Stimulated activated CD4-positive, alpha-beta T cell treated with anti-CD3 and anti-CD28 coated beads, Interleukin-15, amount 100 ng/mL, for 24 hours (primary cell): ENCODE measurements around the gene NMUR2.

Source experiments
- DNase-seq: peaks from one replicate; pipeline ENCODE4 v3.0.0-alpha.2; 2020

The NMUR2 gene

GRCh38 chr5:152405145-152405544 lies at the start of gene NMUR2:
Gene NMUR2 (minus strand): TSS chr5:152405279. CDS start chr5:152405113, 166 bp downstream.
- no peak for DNase-seq

GRCh38 chr5:152443935-152444334 lies 38.9 kb upstream of the NMUR2 start:
- no peak for DNase-seq

DNA sequence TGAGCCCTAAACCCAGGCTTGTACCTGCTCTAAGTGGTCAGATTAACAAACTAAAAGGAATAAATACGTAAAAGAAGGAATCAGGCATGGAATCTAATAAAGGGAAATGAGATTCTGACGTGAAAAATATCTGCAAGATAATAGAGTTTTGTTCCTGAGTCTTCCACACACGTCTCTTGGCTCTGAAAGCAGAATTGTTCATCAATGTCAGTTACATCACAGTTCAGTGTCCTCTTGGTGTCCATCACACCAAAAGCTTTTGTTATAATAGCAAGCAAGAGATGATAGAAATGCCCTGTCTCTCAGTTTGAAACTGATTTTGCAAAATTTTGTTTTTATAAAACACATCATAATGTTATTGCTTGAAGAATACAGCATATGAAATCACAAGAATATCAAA lies 34.7 kb upstream of the NMUR2 start:
- DNase-seq = no peak

DNA sequence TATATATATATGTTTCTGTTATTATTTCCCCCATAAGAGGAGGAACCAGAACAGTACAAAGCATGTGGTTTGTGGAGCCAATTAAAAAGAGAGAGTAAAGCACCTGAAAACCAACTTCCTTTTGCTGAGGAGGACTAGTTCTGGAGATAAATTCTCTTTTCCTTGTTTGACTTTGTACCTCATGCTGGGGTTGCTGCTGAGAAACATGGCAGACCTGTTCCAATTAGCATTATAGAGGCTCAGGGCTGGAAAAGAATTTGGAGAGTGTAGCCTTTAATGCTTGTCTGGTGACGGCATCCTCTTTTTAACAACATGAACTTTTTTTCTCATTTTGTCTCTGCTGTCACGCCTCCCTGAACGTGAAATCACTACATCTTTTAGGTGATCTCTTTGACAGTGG lies 32.8 kb upstream of the NMUR2 start:
- DNase-seq = no peak

GRCh38 chr5:152427721-152428120 lies 22.6 kb upstream of the NMUR2 start:
- no peak for DNase-seq

DNA sequence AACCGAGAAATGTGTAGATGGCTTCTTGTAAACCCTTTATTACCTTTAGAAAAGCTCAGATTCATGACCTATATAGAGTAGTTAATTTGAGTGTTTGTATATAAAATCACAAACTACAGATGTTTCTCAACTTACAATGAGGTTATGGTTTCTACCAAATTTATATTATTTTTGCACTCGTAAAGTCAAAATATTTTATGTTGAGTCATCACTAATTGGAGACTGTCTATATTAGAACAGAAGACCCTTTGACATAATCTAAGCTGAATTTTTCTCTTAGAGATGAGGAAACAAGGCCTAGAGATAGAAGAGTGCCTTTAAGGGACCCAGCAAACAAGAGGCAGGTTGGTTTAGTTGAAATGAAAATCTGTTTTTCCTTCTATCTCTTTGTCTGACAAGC lies 20.0 kb upstream of the NMUR2 start:
- no peak for DNase-seq

DNA sequence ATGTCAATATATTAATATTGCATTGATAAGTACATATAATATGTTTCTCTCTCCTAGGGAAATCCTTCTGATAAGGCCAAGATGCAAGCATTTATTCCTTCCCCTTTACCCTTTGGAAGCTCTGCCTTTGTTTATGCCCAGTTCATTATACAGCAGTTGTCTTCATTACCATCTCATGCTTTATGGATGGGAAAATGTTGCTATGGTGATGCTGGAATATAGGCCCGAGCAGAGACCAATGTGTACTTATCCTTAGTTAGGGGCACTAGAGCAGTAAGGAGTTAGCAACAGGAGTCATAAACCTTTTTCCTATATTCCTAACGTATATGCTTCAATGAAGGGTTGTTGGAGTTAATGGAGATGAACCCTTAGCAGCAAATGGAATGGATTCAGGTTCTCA lies 19.4 kb upstream of the NMUR2 start:
- no peak for DNase-seq

- DNase-seq = no peak
These were observed 17.0 kb upstream of the NMUR2 start for GRCh38 chr5:152422081-152422480.

GRCh38 chr5:152412129-152412528 lies 7.0 kb upstream of the NMUR2 start:
- no peak for DNase-seq

DNA sequence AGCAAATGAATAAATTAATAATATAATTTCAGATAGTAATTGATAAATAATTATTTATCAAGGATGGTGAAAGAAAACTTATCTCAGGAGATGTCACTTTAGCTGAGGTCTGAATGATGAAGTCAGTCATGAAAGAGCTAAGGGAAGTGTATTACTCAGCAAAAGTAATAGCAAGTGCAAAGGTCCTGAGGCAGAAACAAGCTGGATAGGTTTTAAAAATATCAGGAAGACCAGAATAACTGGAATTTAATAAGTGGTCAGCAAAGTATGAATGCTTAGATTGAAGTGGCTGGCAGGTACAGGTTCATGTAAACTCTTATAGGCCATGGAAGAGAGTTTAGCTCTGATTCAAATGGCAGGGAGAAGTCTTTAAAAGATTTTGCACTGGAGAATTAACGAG lies 1.0 kb upstream of the NMUR2 start:
- DNase-seq = no peak

GRCh38 chr5:152404494-152404893 lies 585 bp downstream of the NMUR2 start:
- DNase-seq = no peak

- DNase-seq = no peak
These were observed 2.0 kb downstream of the NMUR2 start for GRCh38 chr5:152403046-152403445.

- no peak for DNase-seq
These were observed 4.2 kb downstream of the NMUR2 start for GRCh38 chr5:152400846-152401245.

- DNase-seq = no peak
These were observed 7.5 kb downstream of the NMUR2 start for GRCh38 chr5:152397581-152397980.

- DNase-seq = no peak
These were observed 11.6 kb downstream of the NMUR2 start for GRCh38 chr5:152393441-152393840.

GRCh38 chr5:152389208-152389849 lies 15.8 kb downstream of the NMUR2 start:
- DNase-seq = no peak

- no peak for DNase-seq
These were observed 16.5 kb downstream of the NMUR2 start for GRCh38 chr5:152388610-152389009.

- no peak for DNase-seq
These were observed 24.5 kb downstream of the NMUR2 start for GRCh38 chr5:152380415-152381123.

DNA sequence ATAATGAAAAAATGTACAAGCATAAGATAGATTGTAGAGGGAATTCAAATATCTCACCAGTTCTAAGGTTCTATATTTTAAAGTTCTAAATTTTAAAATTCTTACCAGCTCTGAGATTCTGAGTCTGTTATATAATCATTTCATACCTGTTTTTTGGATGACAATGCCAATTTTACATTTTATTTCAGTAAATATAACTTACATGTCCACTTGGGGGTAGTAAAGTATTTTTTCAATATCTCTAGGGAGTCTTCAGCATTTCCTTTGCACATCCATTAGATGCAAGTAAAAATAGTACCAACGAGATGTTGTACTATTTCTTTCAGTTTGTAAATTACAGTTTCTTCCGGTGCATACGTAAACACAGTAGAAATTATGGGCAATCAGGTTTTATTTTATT lies 25.7 kb downstream of the NMUR2 start:
- no peak for DNase-seq

- DNase-seq = no peak
These were observed 26.3 kb downstream of the NMUR2 start for GRCh38 chr5:152378730-152379129.

DNA sequence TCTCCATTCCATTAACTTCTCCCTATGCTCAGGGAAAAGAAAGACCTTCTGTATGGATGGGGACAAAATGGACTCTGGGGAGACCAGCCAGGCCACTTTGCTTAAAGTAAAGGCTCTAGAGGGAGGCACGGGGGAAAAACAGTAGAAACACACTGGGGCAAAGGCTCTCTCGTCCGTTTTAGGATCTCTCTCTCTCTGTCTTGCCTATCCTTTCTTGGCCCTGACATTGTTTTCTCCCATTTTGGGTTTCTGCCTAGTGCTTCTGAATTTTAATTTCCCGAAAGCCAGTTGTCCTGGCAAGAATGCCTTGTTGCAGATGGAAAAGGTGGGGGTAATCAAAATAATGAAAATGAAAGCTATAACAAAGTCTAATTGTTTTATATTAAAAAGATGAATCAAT lies 28.2 kb downstream of the NMUR2 start:
- DNase-seq = no peak

- no peak for DNase-seq
These were observed 30.3 kb downstream of the NMUR2 start for GRCh38 chr5:152374711-152375275.

GRCh38 chr5:152372875-152373274 lies 32.2 kb downstream of the NMUR2 start:
- DNase-seq = no peak

GRCh38 chr5:152369298-152369697 lies 35.8 kb downstream of the NMUR2 start:
- no peak for DNase-seq

- DNase-seq = no peak
These were observed 37.5 kb downstream of the NMUR2 start for GRCh38 chr5:152367554-152367953.
